Mucosa of descending colon (tissue), 3 donors: ENCODE results near the gene KIR2DL1. TPM values are rescaled to one million over a fixed set of nuclear protein-coding genes. Genes with fewer than 3 reads are reported as not detected.
A peak's percentile ranks its signal among the peaks of the same experiment; 100 is the strongest.
"Not testable (repeated sequence)": the region's sequence is repeated elsewhere in the genome, so short reads cannot be mapped to it uniquely, and the experiment has no call there.

Source experiments
- ATAC-seq: fragments of 200-7000 bp; cut with Tn5 transposase; one replicate; pipeline ENCODE4 v1.9.1; 2020; ENCODE audit warnings: mild to moderate bottlenecking, moderate library complexity
- DNase-seq, 3 donors: peaks; one replicate each; pipeline ENCODE4 v3.0.0-alpha.2; 2020
- H3K36me3 ChIP-seq: fragments of 200-600 bp; one replicate; pipeline ENCODE4 v1.8.0; 2021; ENCODE audit warnings: low read depth, mild to moderate bottlenecking
- H3K4me1 ChIP-seq: fragments of 200-600 bp; one replicate; pipeline ENCODE4 v1.8.0; 2021; ENCODE audit warnings: low read depth, mild to moderate bottlenecking
- H3K4me3 ChIP-seq: fragments of 200-600 bp; one replicate; pipeline ENCODE4 v1.8.0; 2021; ENCODE audit warnings: mild to moderate bottlenecking
- H3K9me3 ChIP-seq: fragments of 200-600 bp; one replicate; pipeline ENCODE4 v1.8.0; 2021; ENCODE audit warnings: mild to moderate bottlenecking
- CTCF ChIP-seq: fragments of 200-600 bp; IDR thresholded peaks from one replicate; pipeline ENCODE4 v1.8.0; 2022; ENCODE audit warnings: antibody characterized with exemption, mild to moderate bottlenecking
- intact Hi-C, 2 donors: fragments of 100-400 bp; cut with DNase I in 1 of 2; cut with micrococcal nuclease in 1 of 2; formaldehyde crosslinking; loops; one replicate each; pipeline versions ENCODE4 v1.11.0 to v1.11.1; 2022; cut with DNase I, micrococcal nuclease
- total RNA-seq, 3 donors: library from RNA; stranded (reverse); fragmentation: NEBNext Ultra II Directional in 2 of 3; extraction: Animal tissue kit (Norgen Biotek cat#: 25700) in 2 of 3; gene quantifications; one replicate each; pipeline versions ENCODE4 v1.2.1 to v1.2.4, GENCODE V29; 2021 to 2023
- donor health status: DM: no; HTN: no; CAD: no; lungs with moderate emphysema.
- donor health status: DM: no; HTN: no; CAD: no.
- donor health status: DM: no; HTN: yes; CAD: no.

KIR2DL1 gene
- total RNA-seq, 3 donors from 2014 or later = not detected

- intact Hi-C loops, DNase-seq, H3K4me1 ChIP-seq, H3K9me3 ChIP-seq, H3K4me3 ChIP-seq, H3K36me3 ChIP-seq, ATAC-seq: not testable (repeated sequence)
Measured at GRCh38 chr19:54788154-54788553, 18.6 kb downstream of the KIR2DL1 start.

- no peak for DNase-seq
- intact Hi-C loops = no loop called here
- no peak overlapping the region for H3K4me3 ChIP-seq
- no peaks in the 10 kb centered on the region for H3K4me1 ChIP-seq
- peaks cover 4% of the 10 kb centered on the region for H3K9me3 ChIP-seq
- no peak for ATAC-seq
- no peak for TF ChIP-seq CTCF
- no peaks in the 10 kb centered on the region for H3K36me3 ChIP-seq
Measured at GRCh38 chr19:54790711-54791110, 21.1 kb downstream of the KIR2DL1 start.

GRCh38 chr19:54791476-54791875 lies 21.9 kb downstream of the KIR2DL1 start:
- Histone ChIP-seq H3K9me3 (no peaks in the 10 kb centered on the region), H3K36me3 (no peaks in the 10 kb centered on the region), H3K4me1 (no peaks in the 10 kb centered on the region), H3K4me3 (no peak overlapping the region)
- intact Hi-C loops = no loop called here
- no peak for TF ChIP-seq CTCF
- ATAC-seq (no peak), DNase-seq (no peak)

- TF ChIP-seq CTCF = no peak
- ATAC-seq (no peak), DNase-seq (no peak)
- intact Hi-C loops = no loop called here
- no peaks in the 10 kb centered on the region for H3K9me3 ChIP-seq
- H3K4me1 ChIP-seq = no peaks in the 10 kb centered on the region
- H3K4me3 ChIP-seq = no peak overlapping the region
- H3K36me3 ChIP-seq = no peaks in the 10 kb centered on the region
Measured at GRCh38 chr19:54792814-54793213, 23.2 kb downstream of the KIR2DL1 start.

GRCh38 chr19:54795758-54796157 lies 26.2 kb downstream of the KIR2DL1 start:
- H3K4me1 ChIP-seq = no peaks in the 10 kb centered on the region
- no peak overlapping the region for H3K4me3 ChIP-seq
- H3K9me3 ChIP-seq = no peaks in the 10 kb centered on the region
- intact Hi-C loops = no loop called here
- DNase-seq (no peak), ATAC-seq (no peak)
- TF ChIP-seq CTCF = no peak
- no peaks in the 10 kb centered on the region for H3K36me3 ChIP-seq

- DNase-seq (no peak), ATAC-seq (peak; percentile 25)
Measured at GRCh38 chr19:54803410-54803809, 33.8 kb downstream of the KIR2DL1 start, which contains the start of gene KIR2DL4. TSS of gene KIR2DL4 (plus strand) at chr19:54803610. CDS start at chr19:54803652, 42 bp downstream.

More at GRCh38 chr19:54803410-54803809, 33.8 kb downstream of the KIR2DL1 start, which contains the start of gene KIR2DL4:
- H3K4me1 ChIP-seq = no peaks in the 10 kb centered on the region
- H3K9me3 ChIP-seq = no peaks in the 10 kb centered on the region
- no peaks in the 10 kb centered on the region for H3K36me3 ChIP-seq
- intact Hi-C loops = no loop called here
- no peak within 1 kb of the TSS for H3K4me3 ChIP-seq
- TF ChIP-seq CTCF = no peak
